ENCODE measurements around the gene MAJIN. TPM values are rescaled to one million over a fixed set of nuclear protein-coding genes. Genes with fewer than 3 reads are reported as not detected.

The MAJIN gene
- total and polyA plus RNA-seq, 10 of the 15 experiments (the other 5 are each of a cell fraction or from before 2014, with no cell fraction given): 0.10 TPM; not detected in 9

GRCh38 chr11:64928957-64929356, 43.0 kb downstream of the MAJIN start:
- Histone ChIP-seq H3K4me2 (ENCODE audit: control insufficient read depth, insufficient read depth) (no peak overlapping the region), H3K9ac (ENCODE audit: control insufficient read depth, insufficient read depth, low read length) (no peak overlapping the region), H3K27ac (ENCODE audit: control insufficient read depth, insufficient read depth) (no peak overlapping the region), H2AFZ (ENCODE audit: control insufficient read depth, low read depth, low read length) (no peak overlapping the region), H3K9me3 (replicated peaks; ENCODE audit: control insufficient read depth, insufficient read depth, low read length) (no peaks in the 10 kb centered on the region), H3K79me2 (ENCODE audit: control insufficient read depth, insufficient read depth, low read length) (no peaks in the 10 kb centered on the region), H4K20me1 (ENCODE audit: control insufficient read depth, insufficient read depth) (no peaks in the 10 kb centered on the region), H3K36me3 (ENCODE audit: control insufficient read depth in 2 of 2, insufficient read depth in 2 of 2, low read length in 1 of 2) (no peaks in the 10 kb centered on the region; a peak in 1 of 4 replicates), H3K27me3 (replicated peaks in 1 of 2; ENCODE audit: control insufficient read depth in 2 of 2, insufficient read depth in 2 of 2, low read length in 1 of 2) (no peaks in the 10 kb centered on the region), H3K4me1 (ENCODE audit: control insufficient read depth, insufficient read depth, low read length) (no peaks in the 10 kb centered on the region; the same call in 1 of the 2 replicates), H3K4me3 (no peak overlapping the region)
- RAD21 ChIA-PET (ENCODE audit: unreplicated experiment): no interaction called here
- intact Hi-C loops (cut with micrococcal nuclease; ENCODE audit: unreplicated experiment): no loop called here
- no peak for DNase-seq (ENCODE audit: low read depth, low spot score)
- SMC1A ChIA-PET (ENCODE audit: uncharacterized antibody, unreplicated experiment): interaction anchor here (0.7 kb wide), 1 partner anchor 365 kb away, joined by 3 read pairs; no protein-coding TSS in a partner anchor
- no peak for FAIRE-seq
- WGBS (ENCODE audit: insufficient coverage, insufficient replicate concordance, low lambda C conversion rate, missing lambda C conversion rate): 64% methylated on average over 2 of the region's 2 CpGs
- POLR2A ChIA-PET: no interaction called here
- no peak for ATAC-seq
- BruUV-seq (replicated peaks): no TSS peak
- TF ChIP-seq, protein P1, sequence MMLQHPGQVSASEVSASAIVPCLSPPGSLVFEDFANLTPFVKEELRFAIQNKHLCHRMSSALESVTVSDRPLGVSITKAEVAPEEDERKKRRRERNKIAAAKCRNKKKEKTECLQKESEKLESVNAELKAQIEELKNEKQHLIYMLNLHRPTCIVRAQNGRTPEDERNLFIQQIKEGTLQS (IDR thresholded peaks at IDR 0.05; ENCODE audit: borderline replicate concordance, extremely low read depth, low read depth, low read length): no peak
- TF ChIP-seq CHD2 (IDR thresholded peaks at IDR 0.05; ENCODE audit: borderline replicate concordance, low read depth, low read length) (no peak), ZBED1 (IDR thresholded peaks at IDR 0.05; ENCODE audit: borderline replicate concordance) (no peak), NFYA (IDR thresholded peaks at IDR 0.05; ENCODE audit: borderline replicate concordance, low read depth, low read length) (no peak), FOS (IDR thresholded peaks at IDR 0.05; ENCODE audit: borderline replicate concordance, extremely low read depth, insufficient read length) (no peak), ZNF274 (IDR thresholded peaks at IDR 0.05; ENCODE audit: insufficient read depth, insufficient read length) (no peak), PKNOX1 (IDR thresholded peaks at IDR 0.05) (no peak), ZNF24 (IDR thresholded peaks at IDR 0.05) (no peak), STAT1 (conservative IDR thresholded peaks at IDR 0.05) (no peak), NRF1 (conservative IDR thresholded peaks at IDR 0.05; ENCODE audit: low read depth, low read length) (no peak), MLLT1 (IDR thresholded peaks at IDR 0.05) (no peak), SREBF2 (IDR thresholded peaks at IDR 0.05; ENCODE audit: low read length) (no peak), TBL1XR1 (IDR thresholded peaks at IDR 0.05; ENCODE audit: low read depth, low read length) (no peak)
- TF ChIP-seq, protein P2, sequence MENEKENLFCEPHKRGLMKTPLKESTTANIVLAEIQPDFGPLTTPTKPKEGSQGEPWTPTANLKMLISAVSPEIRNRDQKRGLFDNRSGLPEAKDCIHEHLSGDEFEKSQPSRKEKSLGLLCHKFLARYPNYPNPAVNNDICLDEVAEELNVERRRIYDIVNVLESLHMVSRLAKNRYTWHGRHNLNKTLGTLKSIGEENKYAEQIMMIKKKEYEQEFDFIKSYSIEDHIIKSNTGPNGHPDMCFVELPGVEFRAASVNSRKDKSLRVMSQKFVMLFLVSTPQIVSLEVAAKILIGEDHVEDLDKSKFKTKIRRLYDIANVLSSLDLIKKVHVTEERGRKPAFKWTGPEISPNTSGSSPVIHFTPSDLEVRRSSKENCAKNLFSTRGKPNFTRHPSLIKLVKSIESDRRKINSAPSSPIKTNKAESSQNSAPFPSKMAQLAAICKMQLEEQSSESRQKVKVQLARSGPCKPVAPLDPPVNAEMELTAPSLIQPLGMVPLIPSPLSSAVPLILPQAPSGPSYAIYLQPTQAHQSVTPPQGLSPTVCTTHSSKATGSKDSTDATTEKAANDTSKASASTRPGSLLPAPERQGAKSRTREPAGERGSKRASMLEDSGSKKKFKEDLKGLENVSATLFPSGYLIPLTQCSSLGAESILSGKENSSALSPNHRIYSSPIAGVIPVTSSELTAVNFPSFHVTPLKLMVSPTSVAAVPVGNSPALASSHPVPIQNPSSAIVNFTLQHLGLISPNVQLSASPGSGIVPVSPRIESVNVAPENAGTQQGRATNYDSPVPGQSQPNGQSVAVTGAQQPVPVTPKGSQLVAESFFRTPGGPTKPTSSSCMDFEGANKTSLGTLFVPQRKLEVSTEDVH (IDR thresholded peaks at IDR 0.05; ENCODE audit: low read depth, partially characterized antibody): no peak
- CTCF ChIA-PET: no interaction called here
- in situ Hi-C loops (cut with MboI): no loop called here
